GM19463 (cell line): ENCODE results near the gene EDN2.

Experiments
- ATAC-seq: cut with Tn5 transposase; IDR thresholded peaks from one replicate; pipeline ENCODE4 v1.9.1; 2021; ENCODE audit warnings: mild to moderate bottlenecking, moderate library complexity; ENCODE audit not compliant: unreplicated experiment

Gene EDN2

GRCh38 chr1:41484402-41485241 lies at the start of gene EDN2:
Gene EDN2, minus strand, starts transcription at chr1:41484683. Its CDS starts 82 bp downstream, at chr1:41484601.
- no peak for ATAC-seq

- no peak for ATAC-seq
Measured at GRCh38 chr1:41533731-41534080, 49.2 kb upstream of the EDN2 start.

GRCh38 chr1:41533016-41533730 lies 48.7 kb upstream of the EDN2 start:
- no peak for ATAC-seq

DNA sequence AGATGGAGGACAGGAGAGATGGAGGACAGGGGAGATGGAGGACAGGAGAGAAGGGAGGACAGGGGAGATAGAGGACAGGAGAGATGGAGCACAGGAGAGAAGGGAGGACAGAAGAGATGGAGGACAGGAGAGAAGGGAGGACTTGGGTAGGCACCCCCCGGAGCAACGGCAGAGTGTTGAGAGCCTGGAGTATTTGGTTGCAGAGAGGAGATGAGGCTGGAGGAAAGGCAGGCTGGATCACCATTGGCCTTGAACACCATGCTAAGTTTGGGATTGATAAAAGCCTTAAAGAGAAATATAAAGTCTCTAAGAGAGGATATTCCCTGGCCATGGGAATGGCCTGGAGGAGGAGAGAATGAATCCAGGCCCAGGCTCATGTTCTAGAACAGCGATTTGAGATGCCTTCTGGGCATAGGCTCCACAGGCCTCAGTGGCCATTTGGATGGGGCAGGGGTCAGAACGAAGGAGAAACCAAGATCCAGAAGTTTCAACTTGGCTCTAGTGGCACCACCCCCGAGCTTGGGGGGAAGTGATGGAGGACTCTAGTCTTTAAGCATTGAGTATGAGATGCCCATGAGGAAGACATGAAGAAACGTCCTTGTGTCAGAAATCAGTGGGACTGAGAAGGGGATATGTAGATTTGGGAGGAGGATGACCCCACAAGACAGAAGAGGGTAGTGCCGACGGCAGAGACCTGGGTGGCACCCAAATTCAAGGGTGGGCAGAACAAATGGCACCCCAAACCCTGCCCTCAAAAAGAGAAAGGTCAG lies 47.9 kb upstream of the EDN2 start:
- ATAC-seq = no peak

DNA sequence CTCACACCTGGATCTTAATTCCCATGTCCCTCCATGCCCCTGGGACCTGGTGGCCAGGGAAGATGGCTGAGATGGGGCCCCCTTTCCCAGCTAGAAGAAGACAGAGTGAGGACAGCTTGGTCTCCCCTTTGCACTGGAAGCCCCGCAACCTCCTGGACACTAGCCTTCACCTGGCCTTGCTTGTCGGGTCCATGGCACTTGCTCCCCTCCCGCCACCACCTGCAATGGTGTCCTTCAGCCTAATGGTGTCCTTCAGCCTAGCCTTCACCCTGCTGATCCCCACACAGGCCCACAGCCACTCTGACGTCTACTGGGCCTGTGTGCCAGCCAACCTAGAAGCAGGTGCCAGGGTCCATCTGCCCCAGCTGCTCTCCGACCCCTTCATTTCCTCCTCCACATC lies 45.9 kb upstream of the EDN2 start:
- ATAC-seq = no peak

DNA sequence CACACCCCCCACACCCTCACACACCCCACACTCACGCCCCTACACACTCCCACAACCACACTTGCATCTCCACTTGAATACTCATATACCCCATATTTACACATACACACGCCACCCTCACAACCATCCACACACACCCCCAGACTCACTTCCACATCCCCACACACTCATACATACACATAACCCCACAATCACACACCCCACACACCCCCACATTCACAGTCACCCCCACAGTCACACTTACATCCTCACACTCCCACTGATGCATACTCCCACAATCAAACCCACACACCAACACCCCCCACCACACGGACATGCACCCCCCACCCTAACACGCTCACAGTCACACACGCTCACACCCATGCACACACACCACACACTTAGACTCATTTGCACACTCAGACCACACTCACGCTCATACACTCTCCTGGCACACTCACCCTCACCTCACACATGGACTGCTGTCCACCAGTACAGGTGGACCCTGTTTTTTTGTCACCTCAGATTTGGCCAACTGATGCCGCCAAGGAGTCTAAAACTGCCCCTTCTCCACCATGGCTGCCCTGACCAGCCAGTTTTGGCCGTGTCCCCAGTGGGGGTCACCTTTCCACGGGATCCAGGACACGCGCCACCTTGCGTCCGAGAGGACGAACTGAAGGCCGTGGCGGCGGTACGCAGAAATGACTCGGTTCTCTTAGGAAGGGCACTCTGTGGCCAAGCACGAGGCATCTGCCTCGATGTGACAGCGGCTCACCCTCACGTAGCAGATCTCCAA lies 45.3 kb upstream of the EDN2 start:
- no peak for ATAC-seq

DNA sequence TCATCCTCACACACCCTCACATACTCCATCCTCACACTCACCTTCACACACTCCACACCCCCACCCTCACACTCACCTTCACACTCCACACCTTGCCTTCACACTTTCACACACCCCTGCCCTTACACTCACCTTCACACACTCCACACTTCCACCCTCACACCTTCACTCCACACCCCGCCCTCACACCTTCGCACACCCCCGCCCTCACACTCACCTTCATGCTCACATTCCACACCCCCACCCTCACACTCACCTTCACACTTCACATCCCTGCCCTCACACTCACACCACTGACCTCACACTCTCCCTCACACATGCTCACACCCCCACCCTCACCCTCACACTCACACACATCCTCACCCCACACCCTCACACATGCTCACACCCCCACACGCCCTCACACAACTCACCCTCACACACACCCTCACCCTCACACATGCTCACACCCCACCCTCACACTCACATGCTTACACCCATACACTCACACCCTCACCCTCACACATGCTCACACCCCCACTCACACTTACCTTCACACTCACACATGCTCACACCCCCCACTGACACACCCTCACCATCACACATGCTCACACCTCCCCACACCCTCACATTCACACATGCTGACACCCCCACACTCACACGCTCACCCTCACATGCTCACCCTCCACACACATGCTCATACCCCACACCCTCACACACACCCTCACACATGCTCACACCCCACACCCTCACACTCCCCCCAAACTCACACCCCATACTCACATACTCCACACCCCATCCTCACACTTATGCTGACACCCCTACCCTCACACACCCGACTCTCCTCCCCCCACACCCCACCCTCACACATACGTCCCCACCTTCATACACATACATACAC lies 44.5 kb upstream of the EDN2 start:
- no peak for ATAC-seq

DNA sequence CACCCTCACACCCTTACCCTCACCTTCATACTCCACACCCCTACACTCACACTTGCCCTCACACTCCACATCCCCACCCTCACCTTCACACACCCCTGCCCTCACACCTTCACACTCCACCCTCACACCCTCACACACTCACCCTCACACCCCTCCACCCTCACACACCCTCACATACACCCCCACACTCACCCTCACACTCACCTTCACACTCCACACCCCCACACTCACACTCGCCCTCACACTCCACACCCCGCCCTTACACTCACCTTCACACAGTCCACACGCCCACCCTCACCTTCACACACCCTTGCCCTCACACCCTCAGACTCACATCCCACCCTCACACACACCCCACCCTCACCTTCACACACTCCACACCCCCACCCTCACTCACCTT lies 43.6 kb upstream of the EDN2 start:
- no peak for ATAC-seq

GRCh38 chr1:41526956-41527561 lies 42.6 kb upstream of the EDN2 start:
- ATAC-seq = no peak

GRCh38 chr1:41525891-41526587 lies 41.6 kb upstream of the EDN2 start:
- ATAC-seq = no peak

- no peak for ATAC-seq
Measured at GRCh38 chr1:41524676-41525675, 40.5 kb upstream of the EDN2 start.

DNA sequence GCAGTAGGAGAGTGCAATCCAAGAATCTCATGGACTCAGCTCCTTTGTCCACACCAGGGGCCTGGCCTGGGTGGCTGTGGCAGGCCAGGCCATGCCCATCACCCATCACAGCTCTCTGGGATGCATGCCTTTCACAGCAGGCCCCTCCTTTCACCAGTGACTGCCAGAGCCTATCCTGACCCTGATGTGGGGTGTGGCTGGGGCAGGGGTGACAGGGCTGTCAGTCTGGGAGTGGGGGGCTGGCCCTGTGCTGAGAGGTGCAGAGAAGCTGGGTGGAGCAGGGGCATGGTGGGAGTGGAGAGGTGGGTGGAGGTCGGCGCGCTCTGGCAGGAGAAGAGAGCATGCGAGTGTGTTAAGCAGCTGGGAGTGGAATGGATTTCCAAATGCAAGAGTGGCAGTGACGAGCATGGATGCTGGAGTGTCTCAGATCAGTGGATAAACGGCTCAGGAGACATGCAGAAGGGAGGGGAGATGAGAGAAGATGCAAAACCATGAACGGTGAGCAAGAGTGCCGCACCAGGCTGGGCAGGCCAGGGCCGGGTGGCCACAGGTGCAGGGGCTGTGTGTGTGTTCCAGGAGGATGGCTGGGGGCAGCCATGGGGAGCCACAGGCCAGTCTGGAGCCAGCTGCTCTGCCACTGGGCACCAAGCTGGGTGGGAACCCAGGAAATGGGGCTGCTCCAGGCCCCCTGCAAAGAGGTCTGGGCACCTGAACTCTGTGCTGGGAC lies 39.6 kb upstream of the EDN2 start:
- no peak for ATAC-seq

DNA sequence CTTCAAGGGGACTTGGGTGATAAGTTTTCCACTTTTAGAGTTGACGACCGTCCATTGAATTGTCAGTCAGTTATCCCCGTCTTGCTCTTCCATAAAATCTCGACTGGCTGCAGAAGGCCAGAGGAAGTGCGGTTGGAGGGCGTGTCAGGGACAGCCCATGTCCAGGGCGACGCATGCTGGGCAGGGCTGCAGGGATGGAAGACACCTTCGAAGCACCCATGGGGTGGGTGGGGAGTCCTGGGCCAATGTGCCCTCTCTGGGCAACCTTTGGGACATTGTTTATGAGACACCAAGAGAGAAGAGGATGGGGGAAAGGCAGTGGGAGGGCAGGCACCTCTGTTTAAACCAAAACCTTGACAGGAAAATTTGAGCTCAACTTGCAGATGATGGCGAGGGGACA lies 38.6 kb upstream of the EDN2 start:
- ATAC-seq = no peak

- ATAC-seq = no peak
Measured at GRCh38 chr1:41521766-41522165, 37.3 kb upstream of the EDN2 start.

GRCh38 chr1:41520951-41521752 lies 36.7 kb upstream of the EDN2 start:
- no peak for ATAC-seq

- ATAC-seq = no peak
Measured at GRCh38 chr1:41519667-41520066, 35.2 kb upstream of the EDN2 start.
